Measurements from ENCODE around the gene ZNF827. TPM values are rescaled to one million over a fixed set of nuclear protein-coding genes. Genes with fewer than 3 reads are reported as not detected.

The ZNF827 gene
- total and polyA plus RNA-seq, 7 donors = 1.8 to 37.7 (median 11.3) TPM

GRCh38 chr4:145762719-145763118 lies 175.9 kb downstream of the ZNF827 start:
- no peaks in the 10 kb centered on the region for H3K27me3 ChIP-seq
- WGBS, 2 donors = 94 to 96% methylated on average over 8 of the region's 8 CpGs

GRCh38 chr4:145760961-145761929 lies 177.4 kb downstream of the ZNF827 start:
- no peaks in the 10 kb centered on the region for H3K4me1 ChIP-seq
- peaks cover 5 to 61% (median 42%) of the 10 kb centered on the region in 4 donors for H3K36me3 ChIP-seq
- H3K27me3 ChIP-seq = no peaks in the 10 kb centered on the region
- intact Hi-C loops (cut with DNase I) = no loop called here
- TF ChIP-seq CTCF (IDR thresholded peaks at IDR 0.05) (no peak), EP300 (IDR thresholded peaks at IDR 0.05) (no peak), POLR2AphosphoS5 (IDR thresholded peaks at IDR 0.05) (no peak), POLR2A (IDR thresholded peaks at IDR 0.05) (no peak)
- 98% methylated on average over 49 of the region's 49 CpGs for WGBS, 2 donors
- no peak overlapping the region for H3K4me3 ChIP-seq
- H3K9me3 ChIP-seq = no peaks in the 10 kb centered on the region
- no peak for DNase-seq
- no peak overlapping the region for H3K27ac ChIP-seq

More at GRCh38 chr4:145762719-145763118, 175.9 kb downstream of the ZNF827 start:
- intact Hi-C loops (cut with DNase I) = no loop called here
- no peak for DNase-seq
- Histone ChIP-seq H3K4me3 (no peak overlapping the region), H3K27ac (no peak overlapping the region), H3K4me1 (no peaks in the 10 kb centered on the region), H3K36me3 (peaks cover 5 to 61% (median 42%) of the 10 kb centered on the region in 4 donors), H3K9me3 (no peaks in the 10 kb centered on the region)
- TF ChIP-seq POLR2AphosphoS5 (IDR thresholded peaks at IDR 0.05) (no peak), POLR2A (IDR thresholded peaks at IDR 0.05) (no peak), CTCF (IDR thresholded peaks at IDR 0.05) (no peak), EP300 (IDR thresholded peaks at IDR 0.05) (no peak)

GRCh38 chr4:145760176-145760575 lies 178.4 kb downstream of the ZNF827 start:
- no peaks in the 10 kb centered on the region for H3K9me3 ChIP-seq
- peaks cover 1 to 51% (median 38%) of the 10 kb centered on the region in 4 donors for H3K36me3 ChIP-seq
- H3K4me3 ChIP-seq = no peak overlapping the region
- DNase-seq = no peak
- no peak for TF ChIP-seq POLR2AphosphoS5 (IDR thresholded peaks at IDR 0.05)
- no peak for TF ChIP-seq EP300 (IDR thresholded peaks at IDR 0.05)
- TF ChIP-seq POLR2A (IDR thresholded peaks at IDR 0.05) = no peak
- no peak for TF ChIP-seq CTCF (IDR thresholded peaks at IDR 0.05)
- no peaks in the 10 kb centered on the region for H3K27me3 ChIP-seq
- H3K27ac ChIP-seq = no peak overlapping the region
- intact Hi-C loops (cut with DNase I) = no loop called here
- H3K4me1 ChIP-seq = no peaks in the 10 kb centered on the region
- WGBS, 2 donors = 93 to 96% methylated on average over 8 of the region's 8 CpGs

- intact Hi-C loops (cut with DNase I) = no loop called here
- DNase-seq = no peak
- no peaks in the 10 kb centered on the region for H3K27me3 ChIP-seq
- WGBS, 2 donors = 75 to 94% methylated on average over 1 of the region's 1 CpG
- TF ChIP-seq POLR2AphosphoS5 (IDR thresholded peaks at IDR 0.05) = no peak
- no peak for TF ChIP-seq EP300 (IDR thresholded peaks at IDR 0.05)
- TF ChIP-seq POLR2A (IDR thresholded peaks at IDR 0.05) = no peak
- no peak for TF ChIP-seq CTCF (IDR thresholded peaks at IDR 0.05)
- H3K4me3 ChIP-seq = no peak overlapping the region
- H3K4me1 ChIP-seq = no peaks in the 10 kb centered on the region
- H3K27ac ChIP-seq = no peak overlapping the region
- no peaks in the 10 kb centered on the region for H3K9me3 ChIP-seq
- H3K36me3 ChIP-seq = peaks cover 0 to 26% (median 19%) of the 10 kb centered on the region in 4 donors
These were observed 181.4 kb downstream of the ZNF827 start for GRCh38 chr4:145757188-145757587.
